Measurements from ENCODE around the gene TOB1.

TOB1 gene

DNA sequence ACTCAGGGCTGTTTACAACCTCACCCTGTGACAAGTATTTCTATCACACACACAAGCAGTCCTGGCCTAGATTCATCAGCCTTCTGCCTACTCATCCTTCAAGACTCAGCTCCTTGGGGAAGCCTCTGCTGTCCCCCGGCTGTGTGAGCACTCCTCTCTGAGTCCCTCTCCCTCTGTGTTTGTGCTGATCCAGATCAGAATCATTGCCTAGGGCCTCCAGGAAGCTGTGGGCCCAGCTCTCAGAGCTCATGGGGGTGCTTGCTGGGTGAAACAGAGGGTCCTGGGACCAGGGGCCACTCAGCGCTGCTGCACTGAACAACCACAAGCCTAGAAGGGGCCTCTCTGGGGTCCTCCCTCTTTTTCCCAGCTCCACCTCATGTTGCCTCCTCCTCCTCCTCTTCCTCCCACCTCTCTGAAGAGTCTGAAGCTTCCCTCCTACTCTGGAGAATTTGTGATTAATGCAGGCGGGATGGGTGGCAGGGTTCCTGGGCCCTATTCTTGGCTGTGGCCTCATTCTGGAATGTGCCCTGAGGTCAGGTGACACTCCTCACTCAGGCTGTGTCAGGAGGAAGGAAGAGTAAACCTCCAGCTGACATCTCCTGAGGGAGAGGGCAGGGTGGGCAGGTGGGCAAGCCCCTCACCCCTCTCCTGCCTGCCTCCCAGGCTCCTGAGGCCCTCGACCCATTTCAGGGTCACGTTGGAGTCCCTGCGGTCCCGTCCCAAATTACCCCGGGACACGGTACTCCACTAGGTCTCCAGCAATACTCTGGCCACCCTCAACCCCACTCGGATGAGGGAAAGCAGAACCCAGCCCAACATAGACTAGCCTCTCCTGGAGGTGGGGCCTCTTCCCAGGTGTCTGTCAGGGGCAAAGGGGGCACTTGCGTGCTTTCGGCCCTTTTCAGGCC is 20.7 kb downstream of the TOB1 start:
- no peak for DNase-seq (ENCODE audit: low spot score)

- no peak for DNase-seq (ENCODE audit: low spot score)
Observed at GRCh38 chr17:50844117-50844700, 21.9 kb downstream of the TOB1 start.

- no peak for DNase-seq (ENCODE audit: low spot score)
Observed at GRCh38 chr17:50843150-50843905, 22.8 kb downstream of the TOB1 start.

DNA sequence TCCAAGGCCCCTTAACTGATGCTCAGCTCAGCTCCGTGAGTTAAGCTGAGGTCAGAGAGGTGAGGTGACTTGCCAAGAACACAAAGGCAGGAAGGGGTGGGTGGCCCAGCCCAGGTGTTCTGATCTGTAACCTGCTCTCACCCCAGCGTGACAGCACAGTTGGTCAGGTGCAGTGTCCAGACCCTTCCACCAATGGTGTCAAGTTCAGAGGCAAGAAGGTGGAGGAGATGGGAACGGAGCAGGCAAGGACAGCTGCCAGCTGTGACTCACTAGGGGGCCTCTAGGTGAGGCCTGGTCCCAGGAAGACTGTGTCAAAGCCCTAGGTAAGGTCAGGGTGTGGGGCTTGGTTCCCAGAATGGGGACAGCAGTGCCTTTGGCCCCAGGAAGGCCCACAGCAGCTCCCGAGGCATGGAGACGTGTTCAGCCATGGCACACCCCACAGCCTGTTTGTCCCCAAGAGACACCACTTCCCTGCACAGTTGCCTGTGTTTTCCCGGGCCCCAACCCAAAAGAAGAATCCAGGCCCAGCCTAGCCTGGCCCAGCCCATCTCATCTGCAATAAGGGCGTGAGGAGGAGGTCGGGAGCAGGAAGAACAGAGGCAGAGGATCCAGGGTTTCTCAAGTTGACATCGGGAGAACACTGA is 23.5 kb downstream of the TOB1 start:
- DNase-seq (ENCODE audit: low spot score) = no peak

- peak; percentile 46 for DNase-seq (ENCODE audit: low spot score)
Observed at GRCh38 chr17:50841949-50842354, 24.2 kb downstream of the TOB1 start.

DNA sequence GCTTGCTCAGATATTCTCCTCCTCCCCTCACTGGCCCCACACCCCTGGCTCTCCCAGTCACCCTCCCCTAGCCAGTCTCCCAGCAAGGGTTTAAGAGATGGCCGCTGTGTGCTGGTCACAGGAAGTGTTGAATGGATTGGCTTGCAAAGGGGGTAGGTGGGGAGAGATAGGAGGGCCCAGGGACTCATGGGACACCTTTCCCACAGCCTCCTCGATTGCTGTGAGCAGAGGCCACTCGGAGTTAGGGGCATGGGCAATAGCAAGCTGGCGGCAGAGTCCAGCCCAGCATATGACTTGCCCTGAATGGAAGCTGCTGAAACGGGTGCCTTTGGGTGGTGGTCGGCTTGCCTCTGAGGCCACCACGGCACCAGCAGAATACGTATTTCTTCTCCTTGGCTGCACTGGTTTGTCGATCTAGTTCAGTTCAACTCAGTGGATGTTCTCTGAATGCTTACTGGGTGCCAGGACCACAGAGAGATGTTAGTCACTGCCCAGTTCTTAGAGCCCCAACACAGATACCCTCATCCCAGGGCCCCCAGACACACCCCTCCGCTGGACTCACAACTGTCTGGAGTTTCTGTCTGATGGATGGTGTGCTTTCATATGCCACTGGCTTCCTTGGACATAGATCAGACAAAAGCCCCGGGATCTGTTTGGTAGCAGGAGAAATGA is 24.7 kb downstream of the TOB1 start:
- no peak for DNase-seq (ENCODE audit: low spot score)

DNA sequence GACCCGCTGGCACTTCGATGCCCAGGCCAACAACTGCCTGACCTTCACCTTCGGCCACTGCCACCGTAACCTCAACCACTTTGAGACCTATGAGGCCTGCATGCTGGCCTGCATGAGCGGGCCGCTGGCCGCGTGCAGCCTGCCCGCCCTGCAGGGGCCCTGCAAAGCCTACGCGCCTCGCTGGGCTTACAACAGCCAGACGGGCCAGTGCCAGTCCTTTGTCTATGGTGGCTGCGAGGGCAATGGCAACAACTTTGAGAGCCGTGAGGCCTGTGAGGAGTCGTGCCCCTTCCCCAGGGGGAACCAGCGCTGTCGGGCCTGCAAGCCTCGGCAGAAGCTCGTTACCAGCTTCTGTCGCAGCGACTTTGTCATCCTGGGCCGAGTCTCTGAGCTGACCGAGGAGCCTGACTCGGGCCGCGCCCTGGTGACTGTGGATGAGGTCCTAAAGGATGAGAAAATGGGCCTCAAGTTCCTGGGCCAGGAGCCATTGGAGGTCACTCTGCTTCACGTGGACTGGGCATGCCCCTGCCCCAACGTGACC is 25.8 kb downstream of the TOB1 start:
- DNase-seq (ENCODE audit: low spot score) = no peak

GRCh38 chr17:50839591-50840310 is 26.4 kb downstream of the TOB1 start:
- DNase-seq (ENCODE audit: low spot score) = no peak

- DNase-seq (ENCODE audit: low spot score) = no peak
Observed at GRCh38 chr17:50837980-50838954, 27.9 kb downstream of the TOB1 start.

DNA sequence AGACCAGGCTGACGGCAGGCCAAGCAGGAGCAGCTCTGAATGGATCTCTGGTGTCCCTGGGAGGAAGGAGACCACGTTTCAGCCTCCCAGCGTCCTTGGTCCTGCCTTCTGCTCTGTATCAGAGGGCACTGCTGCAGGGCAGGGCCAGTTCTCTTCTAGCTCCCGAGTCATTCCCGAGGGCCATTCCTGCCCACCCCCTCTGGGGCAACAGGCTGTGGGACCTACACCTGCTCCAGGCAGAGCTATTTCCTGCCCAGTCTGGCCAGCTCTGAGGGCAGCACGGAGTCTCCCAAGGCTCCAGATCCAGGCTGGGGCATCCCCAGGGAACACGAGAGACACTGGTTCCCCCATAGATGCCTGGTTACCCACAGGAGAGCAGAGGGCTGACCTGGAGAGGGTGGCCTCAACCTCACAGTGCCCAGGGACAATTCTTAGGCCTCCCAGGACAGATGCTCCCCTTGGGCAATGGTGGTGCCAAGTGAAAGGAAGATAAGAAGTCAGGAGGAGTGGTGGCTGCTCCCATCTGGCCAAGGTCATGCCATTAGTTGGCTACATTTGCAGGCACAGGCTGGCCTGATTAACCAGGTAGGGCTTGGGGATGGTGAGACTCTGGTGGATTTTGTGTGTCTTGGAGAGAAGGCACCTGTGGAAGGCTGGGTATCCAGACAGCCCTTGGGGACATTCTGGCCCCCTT is 28.7 kb downstream of the TOB1 start:
- no peak for DNase-seq (ENCODE audit: low spot score)

DNA sequence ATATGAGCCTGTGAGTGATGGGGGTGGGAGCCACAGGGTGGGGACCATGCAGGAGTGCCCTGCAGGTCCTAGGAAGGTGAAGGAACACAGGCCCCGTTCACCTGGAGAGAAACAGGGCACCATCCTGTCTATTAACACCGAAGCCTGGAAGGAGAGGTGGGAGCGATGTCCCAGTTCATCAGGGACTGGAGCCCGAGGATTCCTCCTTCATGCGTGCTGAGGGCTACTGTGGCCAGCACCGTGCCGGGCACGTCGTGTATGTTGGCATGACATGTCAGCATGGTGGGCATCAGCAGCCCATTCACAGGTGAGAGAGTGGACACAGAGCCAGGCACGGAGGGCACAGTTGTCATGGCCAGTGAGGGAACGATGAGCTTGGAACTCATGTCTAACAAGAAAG is 29.3 kb downstream of the TOB1 start:
- DNase-seq (ENCODE audit: low spot score) = no peak

DNA sequence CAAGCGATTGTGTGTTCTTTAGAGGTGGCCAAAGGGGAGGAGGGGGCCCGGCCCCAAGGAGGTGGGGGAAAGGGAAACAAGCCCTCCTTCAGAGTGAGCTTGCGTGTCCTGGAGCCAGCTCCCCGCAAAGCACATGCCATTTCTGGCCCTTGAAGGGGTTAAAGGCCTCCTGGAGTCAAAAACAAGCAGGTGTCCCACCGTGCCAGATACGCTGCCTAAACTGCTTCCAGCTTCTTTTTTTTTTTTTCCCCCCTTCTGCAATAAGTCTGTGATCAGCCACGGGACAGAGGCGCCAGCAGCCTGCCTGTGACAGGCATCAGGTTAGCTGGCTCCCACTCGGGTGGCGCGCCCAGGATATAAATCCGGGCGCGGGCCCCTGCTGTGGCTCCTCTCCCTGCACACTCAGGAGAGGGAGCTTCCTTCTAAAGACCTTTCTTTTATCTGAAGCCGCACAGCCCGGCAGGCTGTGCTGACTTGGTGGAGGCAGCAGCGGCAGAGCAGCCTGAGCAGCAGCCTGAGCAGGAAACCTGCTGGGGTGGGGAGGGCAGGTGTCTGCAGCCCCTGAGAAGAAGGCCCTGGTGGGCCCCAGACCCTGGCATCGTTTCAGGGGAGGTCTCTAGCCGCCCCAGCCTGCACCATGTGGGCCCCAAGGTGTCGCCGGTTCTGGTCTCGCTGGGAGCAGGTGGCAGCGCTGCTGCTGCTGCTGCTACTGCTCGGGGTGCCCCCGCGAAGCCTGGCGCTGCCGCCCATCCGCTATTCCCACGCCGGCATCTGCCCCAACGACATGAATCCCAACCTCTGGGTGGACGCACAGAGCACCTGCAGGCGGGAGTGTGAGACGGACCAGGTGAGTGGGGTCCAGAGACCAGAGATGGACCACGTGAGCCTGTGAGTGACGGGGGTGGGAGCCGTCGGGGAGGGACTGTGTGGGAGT is 30.6 kb downstream of the TOB1 start, which contains the start of gene WFIKKN2:
Gene WFIKKN2 (plus strand): TSS at position 286 of the 934 bp plus-strand sequence. CDS start 352 bp downstream, at position 638.
- no peak for DNase-seq (ENCODE audit: low spot score)

DNA sequence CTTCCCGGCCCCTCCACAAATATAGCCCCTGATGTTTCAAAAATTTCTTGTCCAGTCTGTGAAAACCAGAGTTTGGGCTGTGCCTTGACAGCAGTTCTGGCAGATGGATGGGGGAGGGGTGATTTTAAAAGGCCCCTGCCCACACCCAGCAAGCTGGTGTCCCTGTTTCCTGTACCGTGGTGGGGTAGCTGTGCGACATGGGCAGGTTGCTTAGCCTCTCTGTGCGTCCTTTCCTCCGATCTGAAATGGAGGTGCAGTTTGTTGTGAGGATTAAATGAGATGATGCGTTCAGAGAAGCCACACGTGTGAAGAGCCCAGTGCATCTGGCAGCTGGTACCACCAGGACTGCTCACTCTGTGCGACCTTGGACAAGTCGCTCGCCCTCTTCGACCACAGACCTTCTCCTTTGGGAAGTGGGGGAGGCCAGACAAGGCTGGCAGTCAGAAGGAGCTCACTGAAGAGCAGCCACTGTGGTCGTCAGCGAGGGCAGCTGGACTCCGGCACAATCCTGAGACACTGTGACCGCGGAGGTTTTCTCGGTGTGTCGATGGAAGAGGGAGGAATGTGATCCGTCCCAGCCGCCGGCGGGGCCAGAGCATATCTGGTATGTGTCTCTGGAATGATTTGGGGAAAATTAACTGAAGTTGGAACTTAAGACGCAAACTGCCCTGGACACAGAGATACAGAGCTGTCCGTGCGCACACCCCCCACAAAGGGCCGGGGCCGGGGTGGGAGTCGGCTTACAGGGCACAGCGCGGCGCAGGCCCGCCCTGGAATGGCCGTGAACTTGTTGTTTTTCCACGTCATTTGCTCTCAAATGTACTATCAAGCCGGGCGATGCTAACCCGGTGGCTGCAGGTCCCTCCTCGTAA is 31.5 kb downstream of the TOB1 start:
- DNase-seq (ENCODE audit: low spot score) = no peak

DNA sequence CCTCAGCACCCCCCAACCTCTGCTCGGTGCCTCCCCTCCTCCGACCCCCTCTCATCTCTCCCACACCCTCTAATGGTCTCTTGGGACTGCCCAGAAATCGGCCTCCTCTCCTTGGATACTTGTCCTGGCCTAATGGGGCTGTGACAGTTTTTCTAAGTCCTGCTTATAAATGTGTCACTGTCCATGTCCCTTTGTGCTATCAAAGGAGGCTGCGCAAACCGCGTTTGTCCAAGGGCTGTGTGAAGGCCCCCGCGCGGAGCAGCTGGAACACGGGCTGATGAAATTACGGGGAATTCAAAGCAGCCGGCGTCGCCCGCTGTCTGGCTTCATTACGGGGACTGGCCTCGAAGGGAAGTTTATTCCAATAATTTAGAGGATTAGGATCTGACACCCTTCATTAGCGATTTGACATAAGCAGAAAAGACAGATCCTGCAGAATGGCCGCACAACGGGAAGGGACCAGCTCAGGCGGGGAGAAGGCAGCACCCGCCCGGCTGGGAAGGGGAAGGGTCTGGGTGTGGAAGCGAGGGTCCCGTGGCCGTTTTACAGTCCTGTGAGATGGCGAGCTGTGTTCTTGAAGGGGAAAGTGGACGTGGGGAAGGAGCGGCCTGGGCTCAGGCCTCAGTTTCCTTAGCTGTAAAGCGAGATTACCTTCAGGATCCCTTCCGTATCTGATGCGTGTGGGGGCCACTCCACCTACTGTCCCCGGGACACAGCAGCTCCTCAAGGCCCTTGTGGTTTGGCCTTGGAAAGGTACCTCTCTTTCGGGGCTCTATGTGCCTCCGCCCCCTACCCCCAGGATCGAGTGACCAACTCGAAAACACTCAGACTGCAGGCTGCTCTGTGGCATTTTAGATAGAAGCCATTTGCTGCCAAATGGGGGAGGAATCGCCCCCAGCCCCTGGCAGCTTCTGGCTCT is 32.4 kb downstream of the TOB1 start:
- no peak for DNase-seq (ENCODE audit: low spot score)

DNA sequence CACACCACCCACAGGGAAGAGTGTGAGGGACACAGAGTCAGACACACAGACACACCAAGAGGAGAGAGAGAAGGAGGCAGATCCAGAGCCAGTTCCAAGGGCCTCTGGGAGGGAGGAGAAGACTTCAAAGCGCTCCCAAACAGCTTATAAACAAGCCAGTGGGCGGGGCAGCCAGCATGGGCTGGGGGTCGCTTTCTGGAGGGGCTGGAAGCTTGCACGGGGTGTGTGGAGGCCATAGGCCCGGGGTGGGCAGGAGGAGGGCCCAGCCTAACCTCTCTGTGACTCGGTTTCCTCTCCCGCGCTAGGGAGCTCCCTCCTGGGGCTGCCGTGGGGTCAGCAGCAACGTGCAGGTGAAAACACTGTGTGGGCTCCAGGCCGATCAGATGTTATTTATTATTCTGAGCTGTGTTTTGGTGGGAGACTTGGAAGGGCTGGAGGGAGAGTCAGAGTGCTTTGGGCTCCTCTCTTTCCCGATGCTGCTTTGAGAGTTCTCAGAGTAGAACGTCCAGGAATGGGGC is 33.2 kb downstream of the TOB1 start:
- DNase-seq (ENCODE audit: low spot score) = no peak
